SU-DHL-6 (cell line): ENCODE measurements around the gene PACS1.

Experiments
- H2AFZ ChIP-seq: fragments of 200-600 bp; sonication (generic); 2 replicates; pipeline ENCODE4 v1.6.1; 2014; ENCODE audit warnings: low read depth, mild to moderate bottlenecking, moderate library complexity, mixed read lengths, antibody characterized with exemption, low read length; ENCODE audit not compliant: severe bottlenecking
- H3F3A ChIP-seq: fragments of 200-600 bp; shearing (Covaris generic); 2 replicates; pipeline ENCODE4 v1.6.0; 2016; ENCODE audit warnings: antibody characterized with exemption, mild to moderate bottlenecking; ENCODE audit not compliant: insufficient read depth
- H3K27ac ChIP-seq: fragments of 200-600 bp; sonication (generic); 2 replicates; pipeline ENCODE4 v1.5.1; 2016; ENCODE audit warnings: low read depth, mild to moderate bottlenecking, low read length, moderate library complexity, mixed read lengths
- H3K27me3 ChIP-seq: fragments of 200-600 bp; sonication (generic), shearing (Covaris generic); 2 replicates; pipeline ENCODE4 v1.6.0; 2014; ENCODE audit warnings: mild to moderate bottlenecking, low read length
- H3K36me3 ChIP-seq: fragments of 200-600 bp; sonication (generic); 2 replicates; pipeline ENCODE4 v1.6.1; 2014; ENCODE audit warnings: mild to moderate bottlenecking, low read length, mixed read lengths
- H3K4me2 ChIP-seq: fragments of 300-600, 200-600 bp; shearing (Covaris generic), sonication (generic); 2 replicates; pipeline ENCODE4 v1.6.0; 2014; ENCODE audit warnings: low read length, low read depth, mild to moderate bottlenecking; ENCODE audit not compliant: poor library complexity, severe bottlenecking
- H3K4me3 ChIP-seq: fragments of 200-600 bp; sonication (generic); 2 replicates; pipeline ENCODE4 v1.5.1; 2014; ENCODE audit warnings: antibody characterized with exemption, low read length, mild to moderate bottlenecking, mixed read lengths; ENCODE audit not compliant: insufficient read depth, poor library complexity, severe bottlenecking
- H3K79me2 ChIP-seq: fragments of 200-600 bp; sonication (generic); 2 replicates; pipeline ENCODE4 v1.6.1; 2014; ENCODE audit warnings: mild to moderate bottlenecking, low read length, moderate library complexity; ENCODE audit not compliant: insufficient read depth
- H3K9ac ChIP-seq: fragments of 200-600 bp; sonication (generic); 2 replicates; pipeline ENCODE4 v1.7.0; 2014; ENCODE audit warnings: mild to moderate bottlenecking, low read length
- H3K9me2 ChIP-seq: fragments of 200-600 bp; sonication (generic); replicated peaks from 2 replicates; pipeline ENCODE4 v1.6.1; 2014; ENCODE audit warnings: low read length; ENCODE audit not compliant: insufficient read depth
- H3K9me3 ChIP-seq: fragments of 200-600 bp; sonication (generic); 2 replicates; pipeline ENCODE4 v1.6.1; 2014; ENCODE audit warnings: low read length, mixed read lengths; ENCODE audit not compliant: insufficient read depth
- H4K20me1 ChIP-seq: fragments of 200-600 bp; sonication (generic); 2 replicates; pipeline ENCODE4 v1.6.1; 2014; ENCODE audit warnings: low read depth, mild to moderate bottlenecking, antibody characterized with exemption, low read length, moderate library complexity, mixed read lengths
- EZH2phosphoT487 ChIP-seq: fragments of 200-600 bp; sonication (generic), shearing (Covaris generic); conservative IDR thresholded peaks from 2 replicates; pipeline ENCODE4 v1.6.1; 2018; ENCODE audit warnings: mild to moderate bottlenecking, antibody characterized with exemption, low read length, moderate library complexity, mixed read lengths
- TF ChIP-seq, protein P1 (sequence below): fragments of 200-600 bp; sonication (generic); IDR thresholded peaks from one replicate; pipeline ENCODE4 v1.5.1; 2017; ENCODE audit warnings: antibody characterized with exemption, mild to moderate bottlenecking, low read length, moderate library complexity; ENCODE audit not compliant: insufficient read depth, poor library complexity, severe bottlenecking

Gene PACS1

GRCh38 chr11:66154109-66154508, 84.0 kb downstream of the PACS1 start:
- no peaks in the 10 kb centered on the region for H3K9me2 ChIP-seq
- H3K27ac ChIP-seq = no peak overlapping the region
- H3K4me3 ChIP-seq = no peak overlapping the region
- no peaks in the 10 kb centered on the region for H3K79me2 ChIP-seq
- no peaks in the 10 kb centered on the region for H3K27me3 ChIP-seq
- no peaks in the 10 kb centered on the region for H3K36me3 ChIP-seq
- no peaks in the 10 kb centered on the region for H3K9me3 ChIP-seq
- H3F3A ChIP-seq = no peaks in the 10 kb centered on the region
- H4K20me1 ChIP-seq = 0 out of 2 replicates have a peak, but pooled peaks cover 4% of the 10 kb centered on the region
- H2AFZ ChIP-seq = no peak overlapping the region
- H3K4me2 ChIP-seq = no peak overlapping the region
- no peak overlapping the region for H3K9ac ChIP-seq
- no peak for TF ChIP-seq EZH2phosphoT487
- TF ChIP-seq, protein P1, sequence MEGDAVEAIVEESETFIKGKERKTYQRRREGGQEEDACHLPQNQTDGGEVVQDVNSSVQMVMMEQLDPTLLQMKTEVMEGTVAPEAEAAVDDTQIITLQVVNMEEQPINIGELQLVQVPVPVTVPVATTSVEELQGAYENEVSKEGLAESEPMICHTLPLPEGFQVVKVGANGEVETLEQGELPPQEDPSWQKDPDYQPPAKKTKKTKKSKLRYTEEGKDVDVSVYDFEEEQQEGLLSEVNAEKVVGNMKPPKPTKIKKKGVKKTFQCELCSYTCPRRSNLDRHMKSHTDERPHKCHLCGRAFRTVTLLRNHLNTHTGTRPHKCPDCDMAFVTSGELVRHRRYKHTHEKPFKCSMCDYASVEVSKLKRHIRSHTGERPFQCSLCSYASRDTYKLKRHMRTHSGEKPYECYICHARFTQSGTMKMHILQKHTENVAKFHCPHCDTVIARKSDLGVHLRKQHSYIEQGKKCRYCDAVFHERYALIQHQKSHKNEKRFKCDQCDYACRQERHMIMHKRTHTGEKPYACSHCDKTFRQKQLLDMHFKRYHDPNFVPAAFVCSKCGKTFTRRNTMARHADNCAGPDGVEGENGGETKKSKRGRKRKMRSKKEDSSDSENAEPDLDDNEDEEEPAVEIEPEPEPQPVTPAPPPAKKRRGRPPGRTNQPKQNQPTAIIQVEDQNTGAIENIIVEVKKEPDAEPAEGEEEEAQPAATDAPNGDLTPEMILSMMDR = no peak

- Histone ChIP-seq H3K27me3 (no peaks in the 10 kb centered on the region), H3K36me3 (no peaks in the 10 kb centered on the region), H3F3A (no peaks in the 10 kb centered on the region), H3K9me3 (no peaks in the 10 kb centered on the region), H2AFZ (no peak overlapping the region), H3K27ac (no peak overlapping the region), H3K9me2 (no peaks in the 10 kb centered on the region), H3K4me2 (no peak overlapping the region), H3K79me2 (no peaks in the 10 kb centered on the region), H3K4me3 (no peak overlapping the region), H4K20me1 (0 out of 2 replicates have a peak, but pooled peaks cover 4% of the 10 kb centered on the region), H3K9ac (no peak overlapping the region)
- TF ChIP-seq EZH2phosphoT487 = no peak
- TF ChIP-seq, protein P1 = no peak
These were observed 85.5 kb downstream of the PACS1 start for GRCh38 chr11:66155387-66156073.

GRCh38 chr11:66157182-66157864, 87.3 kb downstream of the PACS1 start:
- TF ChIP-seq EZH2phosphoT487 = no peak
- TF ChIP-seq, protein P1 = no peak
- H3K9me3 ChIP-seq = no peaks in the 10 kb centered on the region
- no peaks in the 10 kb centered on the region for H3K36me3 ChIP-seq
- H2AFZ ChIP-seq = no peak overlapping the region
- H3K4me2 ChIP-seq = no peak overlapping the region
- no peaks in the 10 kb centered on the region for H3F3A ChIP-seq
- H3K27me3 ChIP-seq = no peaks in the 10 kb centered on the region
- H3K9ac ChIP-seq = no peak overlapping the region
- no peak overlapping the region for H3K27ac ChIP-seq
- H3K9me2 ChIP-seq = no peaks in the 10 kb centered on the region
- 0 out of 2 replicates have a peak, but pooled peaks cover 4% of the 10 kb centered on the region for H4K20me1 ChIP-seq
- H3K4me3 ChIP-seq = no peak overlapping the region
- no peaks in the 10 kb centered on the region for H3K79me2 ChIP-seq
